D721Med (cell line): ENCODE measurements around the gene BLZF1.

Experiments
- DNase-seq: peaks from one replicate; pipeline ENCODE4 v3.0.0; 2011; ENCODE audit warnings: low spot score; ENCODE audit not compliant: insufficient read length
- FAIRE-seq: peaks from 2 replicates; lab custom pipeline; 2011; peaks lifted over from hg19 to GRCh38; lab: Jason Lieb, UNC
- CTCF ChIP-seq: IDR thresholded peaks from 2 replicates; pipeline ENCODE4 v1.5.1; 2012; ENCODE audit warnings: mild to moderate bottlenecking, control low read depth; ENCODE audit not compliant: insufficient read depth; ENCODE audit errors: missing control alignments

The BLZF1 gene

DNA sequence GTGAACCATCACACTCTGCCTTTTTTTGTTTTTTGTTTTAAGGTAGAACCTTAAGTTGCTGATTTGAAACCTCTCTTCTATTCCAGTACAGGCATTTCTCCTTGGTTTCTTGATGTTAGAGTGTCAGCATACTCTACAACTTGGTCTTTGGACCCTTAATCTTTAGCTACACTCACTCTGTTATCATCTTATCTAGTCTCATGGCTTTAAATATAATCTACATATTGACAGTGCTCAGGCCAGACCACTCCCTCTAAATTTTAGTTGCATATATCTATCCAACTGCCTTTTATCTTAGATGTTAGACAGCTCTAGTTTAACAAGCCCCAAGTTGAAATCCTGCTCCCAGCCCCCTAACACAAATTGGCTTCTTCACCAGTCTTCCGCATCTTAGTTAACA lies 22.5 kb upstream of the BLZF1 start:
- FAIRE-seq: peak; percentile 44
- no peak for TF ChIP-seq CTCF
- DNase-seq: no peak

- no peak for TF ChIP-seq CTCF
- FAIRE-seq: no peak
- DNase-seq: no peak
Observed at GRCh38 chr1:169346036-169346589, 21.9 kb upstream of the BLZF1 start.

GRCh38 chr1:169347688-169348382 lies 20.2 kb upstream of the BLZF1 start:
- TF ChIP-seq CTCF: no peak
- FAIRE-seq (no peak), DNase-seq (no peak)

DNA sequence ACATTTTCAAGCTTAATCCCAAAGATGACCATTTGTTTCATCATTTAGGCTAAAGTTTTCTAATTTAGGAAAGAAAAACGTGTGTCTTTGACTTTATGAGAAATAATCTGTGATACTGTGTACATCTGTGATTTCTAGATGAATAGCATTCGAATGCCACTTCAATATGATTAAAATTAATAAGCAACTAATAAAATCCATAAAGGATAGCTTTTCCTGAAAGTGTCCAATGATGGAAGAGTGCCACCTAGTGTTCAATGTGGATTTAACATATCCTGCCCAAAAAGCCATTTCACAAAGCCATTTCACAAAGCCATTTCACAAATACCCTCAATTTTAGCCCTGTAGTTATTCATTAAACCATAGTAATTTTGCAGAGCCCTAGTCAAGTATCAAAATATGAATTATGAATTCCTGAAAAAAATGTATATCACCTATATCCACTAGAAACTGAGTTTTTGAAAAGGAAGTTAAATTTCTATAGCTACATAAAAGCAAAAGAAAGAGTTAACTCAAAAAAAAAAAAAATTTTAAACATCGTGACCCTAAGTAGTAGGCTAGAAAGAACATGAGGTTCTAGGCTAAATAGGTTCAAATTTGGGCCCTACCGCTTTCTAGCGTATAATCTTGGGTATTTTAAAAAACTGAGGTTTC lies 19.5 kb upstream of the BLZF1 start:
- DNase-seq (no peak), FAIRE-seq (peak; percentile 95)
- TF ChIP-seq CTCF: peak; percentile 96

DNA sequence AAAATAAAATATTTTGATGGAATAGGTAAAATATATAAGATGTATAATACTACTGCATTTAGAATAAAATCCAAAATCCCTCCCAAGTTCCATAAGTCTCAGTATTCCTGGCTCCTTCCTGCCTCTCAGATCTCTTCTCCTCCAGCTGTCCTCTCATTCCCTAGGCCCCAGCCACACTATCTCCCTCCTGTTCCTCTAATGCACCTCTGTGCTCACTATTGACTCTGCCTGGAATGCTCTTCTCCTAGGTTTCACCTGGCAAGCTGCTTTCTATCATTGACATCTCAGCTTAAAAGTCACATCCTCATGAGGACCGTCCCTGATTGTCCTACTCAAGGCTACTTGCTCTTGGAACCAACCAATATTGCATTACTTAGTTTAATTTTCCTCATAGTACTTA lies 7.6 kb upstream of the BLZF1 start:
- DNase-seq (no peak), FAIRE-seq (no peak)
- TF ChIP-seq CTCF: no peak

- FAIRE-seq: no peak
- DNase-seq: no peak
- TF ChIP-seq CTCF: no peak
Observed at GRCh38 chr1:169361281-169361680, 6.7 kb upstream of the BLZF1 start.
